Mesenchymal stem cell (in vitro differentiated cells and primary cell): ENCODE results near the gene PROCR.
"Not testable (repeated sequence)": the region's sequence is repeated elsewhere in the genome, so short reads cannot be mapped to it uniquely, and the experiment has no call there.

Experiments used
- DNase-seq: peaks from one replicate; pipeline ENCODE4 v3.0.0-alpha.2; 2013
- H2AFZ ChIP-seq: one replicate; pipeline ENCODE4 v1.6.1; 2013; ENCODE audit warnings: low read depth, mild to moderate bottlenecking, control low read depth, inconsistent platforms, low read length, moderate library complexity
- H2AK5ac ChIP-seq: 2 replicates; pipeline ENCODE4 v1.6.1; 2013; ENCODE audit warnings: low read length, moderate library complexity, mild to moderate bottlenecking, inconsistent platforms; ENCODE audit not compliant: severe bottlenecking
- H2BK120ac ChIP-seq: one replicate; pipeline ENCODE4 v1.6.1; 2013; ENCODE audit warnings: low read depth, mild to moderate bottlenecking, inconsistent platforms, low read length, moderate library complexity
- H2BK12ac ChIP-seq, 2 experiments: one replicate each; pipeline ENCODE4 v1.6.1; 2013; ENCODE audit warnings: inconsistent platforms in 2 of 2, low read length in 2 of 2, mild to moderate bottlenecking in 2 of 2, moderate library complexity in 2 of 2, control low read depth in 1 of 2
- H2BK15ac ChIP-seq: one replicate; pipeline ENCODE4 v1.6.1; 2013; ENCODE audit warnings: mild to moderate bottlenecking, low read depth, inconsistent platforms; ENCODE audit not compliant: poor library complexity, severe bottlenecking
- H2BK5ac ChIP-seq: 2 replicates; pipeline ENCODE4 v1.6.1; 2013; ENCODE audit warnings: low read depth, mild to moderate bottlenecking, low read length, control low read depth, inconsistent platforms; ENCODE audit not compliant: poor library complexity, severe bottlenecking
- H3K14ac ChIP-seq, 2 experiments: one replicate each; pipeline ENCODE4 v1.6.1; 2013; ENCODE audit warnings: inconsistent platforms in 2 of 2, low read length in 2 of 2, control low read depth in 1 of 2, mild to moderate bottlenecking in 1 of 2, moderate library complexity in 1 of 2
- H3K18ac ChIP-seq, 2 experiments: one replicate each; pipeline ENCODE4 v1.6.1; 2013; ENCODE audit warnings: inconsistent platforms in 2 of 2, low read length in 2 of 2, control low read depth in 1 of 2, low read depth in 1 of 2, mild to moderate bottlenecking in 1 of 2
- H3K23ac ChIP-seq, 2 experiments: one replicate each; pipeline ENCODE4 v1.6.1; 2013; ENCODE audit warnings: inconsistent platforms in 2 of 2, low read length in 2 of 2, mild to moderate bottlenecking in 2 of 2, moderate library complexity in 2 of 2, control low read depth in 1 of 2
- H3K27ac ChIP-seq: 2 replicates; pipeline ENCODE4 v1.5.1; 2013; ENCODE audit warnings: mild to moderate bottlenecking, moderate library complexity, low read length, control low read depth, inconsistent platforms; ENCODE audit not compliant: poor library complexity, severe bottlenecking
- H3K27me3 ChIP-seq, 2 experiments: 2 replicates each; pipeline versions ENCODE4 v1.6.1 to v1.7.0; 2013; ENCODE audit warnings: low read length in 2 of 2, mild to moderate bottlenecking in 2 of 2, moderate library complexity in 2 of 2, control low read depth in 1 of 2, inconsistent platforms in 1 of 2; ENCODE audit not compliant: control insufficient read depth in 1 of 2, insufficient read depth in 1 of 2
- H3K36me3 ChIP-seq, 2 experiments: 2 replicates each; pipeline versions ENCODE4 v1.6.1 to v1.7.0; 2013; ENCODE audit warnings: low read length in 2 of 2, control low read depth in 1 of 2, inconsistent platforms in 1 of 2, low read depth in 1 of 2, mild to moderate bottlenecking in 1 of 2; ENCODE audit not compliant: insufficient read depth in 2 of 2, control insufficient read depth in 1 of 2
- H3K4ac ChIP-seq, 2 experiments: one replicate each; pipeline ENCODE4 v1.6.1; 2013; ENCODE audit warnings: inconsistent platforms in 2 of 2, low read length in 2 of 2, mild to moderate bottlenecking in 2 of 2, moderate library complexity in 2 of 2, control low read depth in 1 of 2, low read depth in 1 of 2
- H3K4me1 ChIP-seq: 2 replicates; pipeline ENCODE4 v1.6.1; 2013; ENCODE audit warnings: low read depth, low read length, control low read depth; ENCODE audit not compliant: control insufficient read depth, insufficient read depth
- H3K4me2 ChIP-seq: 2 replicates; pipeline ENCODE4 v1.6.1; 2013; ENCODE audit warnings: low read length, mild to moderate bottlenecking, inconsistent platforms; ENCODE audit not compliant: poor library complexity, severe bottlenecking
- H3K4me3 ChIP-seq, 2 experiments: 2 replicates each; pipeline versions ENCODE4 v1.5.1 to v1.7.0; 2013; ENCODE audit warnings: low read length in 2 of 2, mild to moderate bottlenecking in 2 of 2, control low read depth in 1 of 2, low read depth in 1 of 2; ENCODE audit not compliant: insufficient read depth in 1 of 2
- H3K79me1 ChIP-seq: replicated peaks from 2 replicates; pipeline ENCODE4 v1.6.1; 2013; ENCODE audit warnings: mild to moderate bottlenecking, control low read depth, low read length, inconsistent platforms; ENCODE audit not compliant: poor library complexity, severe bottlenecking
- H3K9ac ChIP-seq: 2 replicates; pipeline ENCODE4 v1.7.0; 2013; ENCODE audit warnings: mild to moderate bottlenecking, low read length, moderate library complexity
- H3K9me3 ChIP-seq: 2 replicates; pipeline ENCODE4 v1.7.0; 2013; ENCODE audit warnings: mild to moderate bottlenecking, low read length; ENCODE audit not compliant: control insufficient read depth
- H4K8ac ChIP-seq: one replicate; pipeline ENCODE4 v1.6.1; 2013; ENCODE audit warnings: inconsistent platforms, mild to moderate bottlenecking, low read length, moderate library complexity
- H4K91ac ChIP-seq: one replicate; pipeline ENCODE4 v1.6.1; 2013; ENCODE audit warnings: mild to moderate bottlenecking, low read length, inconsistent platforms
- WGBS: methylation state at CpG from one replicate; pipeline ENCODE4 v1.1.7; 2013; ENCODE audit warnings: mixed read lengths; 5-methylcytosine and 5-hydroxymethylcytosine counted together

PROCR gene

GRCh38 chr20:35187584-35188190 is 15.8 kb downstream of the PROCR start:
- WGBS: 47% methylated on average over 4 of the region's 5 CpGs
- no peaks in the 10 kb centered on the region for H3K79me1 ChIP-seq

GRCh38 chr20:35189223-35189622 is 17.4 kb downstream of the PROCR start:
- 91% methylated on average over 8 of the region's 8 CpGs for WGBS
- not testable (repeated sequence) for H3K27ac ChIP-seq

More at GRCh38 chr20:35187584-35188190, 15.8 kb downstream of the PROCR start:
- Histone ChIP-seq H3K23ac (no peak overlapping the region), H3K4me3 (no peak overlapping the region), H2BK15ac (no peak overlapping the region), H3K4me1 (no peaks in the 10 kb centered on the region), H3K9me3 (no peaks in the 10 kb centered on the region), H2BK12ac (no peak overlapping the region), H3K18ac (peak overlapping the region in 1 of 2 experiments; percentile 22), H4K91ac (no peak overlapping the region), H2AFZ (no peak overlapping the region), H3K14ac (no peak overlapping the region), H2BK120ac (no peak overlapping the region), H3K27me3 (no peaks in the 10 kb centered on the region), H3K4me2 (no peak overlapping the region), H3K9ac (no peak overlapping the region), H4K8ac (no peak overlapping the region), H3K4ac (peak overlapping the region in 1 of 2 experiments; percentile 67), H3K36me3 (no peaks in the 10 kb centered on the region), H2BK5ac (no peak overlapping the region), H2AK5ac (no peak overlapping the region), H3K27ac (no peak overlapping the region)
- DNase-seq: peak; percentile 70

GRCh38 chr20:35190556-35190955 is 18.7 kb downstream of the PROCR start:
- H2AK5ac ChIP-seq: no peak overlapping the region
- no peaks in the 10 kb centered on the region for H3K36me3 ChIP-seq
- H2AFZ ChIP-seq: no peak overlapping the region
- no peaks in the 10 kb centered on the region for H3K4me1 ChIP-seq
- 99% methylated on average over 6 of the region's 6 CpGs for WGBS
- no peaks in the 10 kb centered on the region for H3K79me1 ChIP-seq
- no peak overlapping the region for H3K4me3 ChIP-seq
- no peak overlapping the region for H3K4ac ChIP-seq
- H3K27me3 ChIP-seq: no peaks in the 10 kb centered on the region
- H2BK120ac ChIP-seq: no peak overlapping the region
- no peak overlapping the region for H3K4me2 ChIP-seq
- no peak overlapping the region for H3K14ac ChIP-seq
- no peak overlapping the region for H2BK15ac ChIP-seq
- no peak overlapping the region for H3K27ac ChIP-seq
- DNase-seq: no peak
- H4K91ac ChIP-seq: no peak overlapping the region
- peaks cover 21% of the 10 kb centered on the region for H3K9me3 ChIP-seq
- H3K18ac ChIP-seq: no peak overlapping the region
- H2BK5ac ChIP-seq: no peak overlapping the region
- H3K23ac ChIP-seq: no peak overlapping the region
- H3K9ac ChIP-seq: no peak overlapping the region
- peak overlapping the region in 1 of 2 experiments; percentile 66 for H2BK12ac ChIP-seq
- H4K8ac ChIP-seq: no peak overlapping the region

More at GRCh38 chr20:35189223-35189622, 17.4 kb downstream of the PROCR start:
- H2AFZ ChIP-seq, H2BK12ac ChIP-seq, H3K36me3 ChIP-seq, H3K9ac ChIP-seq, H2BK120ac ChIP-seq, H3K4ac ChIP-seq, H3K18ac ChIP-seq, H3K4me3 ChIP-seq, H3K14ac ChIP-seq, H2AK5ac ChIP-seq, H3K9me3 ChIP-seq, H3K23ac ChIP-seq, H2BK5ac ChIP-seq, H4K91ac ChIP-seq, H4K8ac ChIP-seq, DNase-seq, H2BK15ac ChIP-seq, H3K79me1 ChIP-seq, H3K4me1 ChIP-seq, H3K4me2 ChIP-seq, H3K27me3 ChIP-seq: not testable (repeated sequence)

GRCh38 chr20:35191419-35192117 is 19.7 kb downstream of the PROCR start:
- H3K79me1 ChIP-seq: no peaks in the 10 kb centered on the region
- H2AFZ ChIP-seq: no peak overlapping the region
- no peak overlapping the region for H3K4me3 ChIP-seq
- H2BK12ac ChIP-seq: no peak overlapping the region
- no peaks in the 10 kb centered on the region for H3K36me3 ChIP-seq
- no peak overlapping the region for H2AK5ac ChIP-seq
- H3K4me1 ChIP-seq: no peaks in the 10 kb centered on the region
- H4K8ac ChIP-seq: no peak overlapping the region
- no peak for DNase-seq
- H2BK5ac ChIP-seq: no peak overlapping the region
- H4K91ac ChIP-seq: no peak overlapping the region
- 93% methylated on average over 5 of the region's 5 CpGs for WGBS
- H2BK15ac ChIP-seq: no peak overlapping the region
- no peak overlapping the region for H3K18ac ChIP-seq
- no peak overlapping the region for H3K4me2 ChIP-seq
- no peak overlapping the region for H3K23ac ChIP-seq
- H2BK120ac ChIP-seq: no peak overlapping the region
- no peak overlapping the region for H3K4ac ChIP-seq
- no peak overlapping the region for H3K14ac ChIP-seq
- H3K27me3 ChIP-seq: no peaks in the 10 kb centered on the region
- no peak overlapping the region for H3K9ac ChIP-seq
- H3K9me3 ChIP-seq: peaks cover 30% of the 10 kb centered on the region
- H3K27ac ChIP-seq: no peak overlapping the region
